Breast epithelium (tissue), 4 donors: ENCODE measurements around the gene CWC27. TPM values are rescaled to one million over a fixed set of nuclear protein-coding genes. Genes with fewer than 3 reads are reported as not detected.

ENCODE experiments used
- DNase-seq, 2 donors: peaks; one replicate each; pipeline ENCODE4 v3.0.0-alpha.2; 2019; ENCODE audit warnings: low spot score in 2 of 2
- H3K27ac ChIP-seq, 2 donors: fragments of 200-600 bp; sonication (generic) in 1 of 2; one replicate each; pipeline ENCODE4 v1.5.1; 2016 to 2019; ENCODE audit warnings: mild to moderate bottlenecking in 1 of 2
- H3K27me3 ChIP-seq, 2 donors: fragments of 200-600 bp; sonication (generic) in 1 of 2; one replicate each; pipeline versions ENCODE4 v1.5.1 to v1.6.0; 2017 to 2019; ENCODE audit warnings: control low read depth in 1 of 2, mild to moderate bottlenecking in 1 of 2
- H3K36me3 ChIP-seq: fragments of 200-600 bp; one replicate; pipeline ENCODE4 v1.5.1; 2019
- H3K4me1 ChIP-seq, 2 donors: fragments of 200-600 bp; sonication (generic); one replicate each; pipeline ENCODE4 v1.5.1; 2016 to 2019; ENCODE audit warnings: control low read depth in 1 of 2
- H3K4me3 ChIP-seq, 3 donors: fragments of 200-600 bp; sonication (generic); 1 replicate in 2 of 3; 2 replicates in 1 of 3; pipeline ENCODE4 v1.5.1; 2016 to 2019; ENCODE audit warnings: mild to moderate bottlenecking in 3 of 3, moderate library complexity in 2 of 3
- H3K9me3 ChIP-seq, 2 donors: fragments of 200-600 bp; sonication (generic) in 1 of 2; one replicate each; pipeline ENCODE4 v1.5.1; 2016 to 2019; ENCODE audit warnings: control low read depth in 1 of 2
- POLR2A ChIP-seq: fragments of 450-650 bp; IDR thresholded peaks from one replicate; pipeline ENCODE4 v1.6.1; 2016; ENCODE audit warnings: antibody characterized with exemption, mild to moderate bottlenecking, moderate library complexity
- POLR2AphosphoS5 ChIP-seq, 3 donors: sonication (generic); formaldehyde crosslinking; IDR thresholded peaks; one replicate each; pipeline ENCODE4 v1.6.1; 2017; ENCODE audit warnings: antibody characterized with exemption in 3 of 3
- intact Hi-C: fragments of 100-400 bp; cut with DNase I; formaldehyde crosslinking; loops from one replicate; pipeline ENCODE4 v1.15.1; 2023; ENCODE audit warnings: low total_unique reads
- total RNA-seq, 3 donors: library from RNA; depleted of rRNA; stranded (reverse); fragments of >200 nt; gene quantifications; one replicate each; pipeline ENCODE4 v1.1.0, GENCODE V29; 2016
- TF ChIP-seq, protein P1 (sequence below), 3 donors: fragments of 450-650 bp; IDR thresholded peaks; one replicate each; pipeline ENCODE4 v1.5.1; 2016 to 2017; ENCODE audit warnings: antibody characterized with exemption in 3 of 3, mild to moderate bottlenecking in 3 of 3, moderate library complexity in 3 of 3

Gene CWC27
- total RNA-seq, 3 donors from 2014 or later: 10.6 to 19.9 (median 18.0) TPM

DNA sequence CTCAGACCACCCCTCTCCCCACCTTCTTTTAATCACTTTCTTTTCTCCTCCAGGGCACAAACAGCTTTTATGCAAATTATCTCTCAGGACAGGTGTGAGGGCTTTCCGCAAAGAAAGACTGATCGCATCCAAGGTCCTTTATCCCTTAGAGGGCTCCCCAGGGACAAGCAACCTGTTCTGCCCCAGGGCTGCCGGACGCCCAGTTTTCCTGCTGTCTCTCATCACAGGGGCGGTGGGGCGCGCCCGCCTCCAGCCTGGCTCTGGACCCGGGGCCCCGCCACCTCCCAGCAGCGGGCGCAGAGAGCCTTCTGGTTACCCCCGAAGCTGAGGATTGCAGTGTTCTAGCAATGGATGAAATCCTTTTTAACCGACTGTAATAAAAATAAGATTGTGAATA, 266.1 kb downstream of the CWC27 start:
- Histone ChIP-seq H3K27me3 (no peaks in the 10 kb centered on the region), H3K27ac (peak overlapping the region; percentile 92 to 95), H3K36me3 (no peaks in the 10 kb centered on the region), H3K4me1 (no peaks in the 10 kb centered on the region), H3K4me3 (peak overlapping the region; percentile 66 to 68 (median 67)), H3K9me3 (no peaks in the 10 kb centered on the region)
- TF ChIP-seq POLR2AphosphoS5 (IDR thresholded peaks at IDR 0.05) (no peak), POLR2A (no peak)
- TF ChIP-seq, protein P1, sequence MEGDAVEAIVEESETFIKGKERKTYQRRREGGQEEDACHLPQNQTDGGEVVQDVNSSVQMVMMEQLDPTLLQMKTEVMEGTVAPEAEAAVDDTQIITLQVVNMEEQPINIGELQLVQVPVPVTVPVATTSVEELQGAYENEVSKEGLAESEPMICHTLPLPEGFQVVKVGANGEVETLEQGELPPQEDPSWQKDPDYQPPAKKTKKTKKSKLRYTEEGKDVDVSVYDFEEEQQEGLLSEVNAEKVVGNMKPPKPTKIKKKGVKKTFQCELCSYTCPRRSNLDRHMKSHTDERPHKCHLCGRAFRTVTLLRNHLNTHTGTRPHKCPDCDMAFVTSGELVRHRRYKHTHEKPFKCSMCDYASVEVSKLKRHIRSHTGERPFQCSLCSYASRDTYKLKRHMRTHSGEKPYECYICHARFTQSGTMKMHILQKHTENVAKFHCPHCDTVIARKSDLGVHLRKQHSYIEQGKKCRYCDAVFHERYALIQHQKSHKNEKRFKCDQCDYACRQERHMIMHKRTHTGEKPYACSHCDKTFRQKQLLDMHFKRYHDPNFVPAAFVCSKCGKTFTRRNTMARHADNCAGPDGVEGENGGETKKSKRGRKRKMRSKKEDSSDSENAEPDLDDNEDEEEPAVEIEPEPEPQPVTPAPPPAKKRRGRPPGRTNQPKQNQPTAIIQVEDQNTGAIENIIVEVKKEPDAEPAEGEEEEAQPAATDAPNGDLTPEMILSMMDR (IDR thresholded peaks at IDR 0.05): no peak
- intact Hi-C loops: no loop called here
- no peak for DNase-seq

DNA sequence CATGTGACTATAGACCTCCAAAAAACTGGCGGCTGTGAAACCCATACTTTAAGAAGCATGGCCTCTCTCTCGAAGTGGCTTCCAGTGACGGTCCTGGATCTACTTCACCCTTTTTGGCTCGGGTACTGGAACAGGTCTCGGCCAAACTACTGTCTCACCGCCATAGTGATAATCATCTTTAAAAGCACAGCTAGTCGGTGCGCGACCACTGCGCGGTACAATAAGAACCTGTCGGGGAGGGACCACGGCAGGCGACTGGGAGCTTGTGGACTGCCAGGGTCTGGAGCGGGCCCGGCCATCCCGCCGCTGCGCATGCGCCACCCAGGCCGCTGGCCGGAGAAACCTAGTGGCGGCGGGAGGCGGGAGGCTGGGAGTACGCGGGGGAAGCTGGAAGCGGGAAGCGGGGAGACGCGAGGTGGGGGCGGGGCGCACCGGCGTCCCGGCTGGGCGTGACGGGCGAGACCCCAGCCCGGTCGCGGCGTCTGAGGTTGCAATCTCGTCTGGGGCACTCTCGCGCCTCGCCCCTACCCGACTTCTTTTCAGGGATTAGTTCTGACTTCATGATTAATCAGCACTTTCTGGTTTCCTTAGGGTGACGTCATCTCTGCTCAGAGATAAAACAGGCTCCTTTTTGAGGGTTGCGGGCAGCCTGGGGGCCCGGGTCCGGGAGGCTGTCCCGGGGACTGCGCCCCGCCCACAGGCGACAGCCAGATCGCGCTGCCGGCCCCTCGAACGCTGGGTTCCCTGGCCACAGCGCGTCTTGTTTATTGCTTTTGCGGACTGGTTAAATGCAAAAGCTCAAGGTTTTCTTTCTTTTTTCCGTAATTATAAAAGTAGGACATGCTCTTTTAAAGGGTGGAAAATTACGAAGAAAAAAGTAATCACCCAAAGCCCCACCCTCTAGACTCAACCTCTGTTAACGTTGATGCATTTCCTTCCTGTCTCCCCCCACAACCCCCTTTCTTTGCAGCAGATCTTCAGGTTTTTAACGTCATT, 266.8 kb downstream of the CWC27 start:
- Histone ChIP-seq H3K27me3 (no peaks in the 10 kb centered on the region), H3K36me3 (no peaks in the 10 kb centered on the region), H3K4me3 (peak overlapping the region; percentile 66 to 68 (median 67)), H3K4me1 (no peaks in the 10 kb centered on the region), H3K27ac (peak overlapping the region; percentile 92 to 95), H3K9me3 (no peaks in the 10 kb centered on the region)
- peak; percentile 86 to 87 for DNase-seq
- intact Hi-C loops: no loop called here
- TF ChIP-seq POLR2A (peak; percentile 25), POLR2AphosphoS5 (IDR thresholded peaks at IDR 0.05) (peak in 2 of 3 donors; percentile 52 to 73)
- TF ChIP-seq, protein P1 (IDR thresholded peaks at IDR 0.05): peak in 1 of 3 donors; percentile 31

DNA sequence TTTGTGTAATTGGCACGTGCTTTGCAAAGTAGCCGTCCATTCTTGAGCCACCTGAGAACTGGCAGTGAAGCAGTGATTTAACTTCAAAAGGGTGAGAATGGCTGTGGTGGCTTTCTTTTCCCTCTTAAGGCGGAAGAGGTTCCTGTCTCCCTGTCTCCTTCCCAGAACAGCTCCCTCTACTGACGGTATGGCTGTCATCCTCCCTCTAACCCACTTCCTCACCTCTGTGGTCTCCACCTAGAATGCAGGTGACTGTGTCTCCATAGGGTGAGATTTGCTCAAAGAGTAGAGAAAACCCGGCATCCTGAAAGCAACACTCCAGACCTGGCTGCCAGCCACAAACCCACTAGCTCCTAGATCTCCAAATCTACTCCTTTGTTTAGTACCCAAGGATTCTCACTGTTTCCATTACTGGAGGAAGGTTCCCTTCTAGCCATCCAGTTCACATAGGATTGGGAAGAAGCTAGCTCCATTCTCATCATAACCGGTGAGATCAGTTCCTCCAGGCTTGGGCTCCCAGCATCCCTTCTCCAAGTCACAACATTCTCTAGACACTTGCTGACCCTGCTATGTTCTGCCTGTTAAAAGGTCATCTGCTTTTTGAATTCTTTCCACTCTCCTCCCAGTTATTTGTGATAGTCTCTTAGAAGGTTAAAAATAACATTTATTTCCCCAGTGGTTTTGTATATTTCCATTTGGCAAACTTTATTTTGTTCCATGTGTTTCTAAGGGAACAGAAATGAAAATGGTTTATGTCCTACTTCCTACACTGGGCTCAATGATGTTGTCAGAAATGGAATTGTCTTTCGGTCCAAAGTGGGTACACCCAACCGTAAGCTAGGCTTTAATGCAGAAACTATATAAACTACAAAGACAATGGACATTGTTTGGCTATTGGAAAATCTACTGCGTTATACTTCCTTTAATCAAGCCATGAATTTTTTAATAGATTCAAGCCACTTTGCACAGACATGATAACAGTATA, 269.4 kb downstream of the CWC27 start:
- TF ChIP-seq, protein P1 (IDR thresholded peaks at IDR 0.05): peak in 1 of 3 donors; percentile 19
- no peak for TF ChIP-seq POLR2A
- Histone ChIP-seq H3K36me3 (no peaks in the 10 kb centered on the region), H3K4me3 (no peak overlapping the region), H3K27me3 (no peaks in the 10 kb centered on the region), H3K4me1 (no peaks in the 10 kb centered on the region), H3K27ac (peak overlapping the region in 1 of 2 donors; percentile 92), H3K9me3 (no peaks in the 10 kb centered on the region)
- no peak for DNase-seq
- intact Hi-C loops: no loop called here

DNA sequence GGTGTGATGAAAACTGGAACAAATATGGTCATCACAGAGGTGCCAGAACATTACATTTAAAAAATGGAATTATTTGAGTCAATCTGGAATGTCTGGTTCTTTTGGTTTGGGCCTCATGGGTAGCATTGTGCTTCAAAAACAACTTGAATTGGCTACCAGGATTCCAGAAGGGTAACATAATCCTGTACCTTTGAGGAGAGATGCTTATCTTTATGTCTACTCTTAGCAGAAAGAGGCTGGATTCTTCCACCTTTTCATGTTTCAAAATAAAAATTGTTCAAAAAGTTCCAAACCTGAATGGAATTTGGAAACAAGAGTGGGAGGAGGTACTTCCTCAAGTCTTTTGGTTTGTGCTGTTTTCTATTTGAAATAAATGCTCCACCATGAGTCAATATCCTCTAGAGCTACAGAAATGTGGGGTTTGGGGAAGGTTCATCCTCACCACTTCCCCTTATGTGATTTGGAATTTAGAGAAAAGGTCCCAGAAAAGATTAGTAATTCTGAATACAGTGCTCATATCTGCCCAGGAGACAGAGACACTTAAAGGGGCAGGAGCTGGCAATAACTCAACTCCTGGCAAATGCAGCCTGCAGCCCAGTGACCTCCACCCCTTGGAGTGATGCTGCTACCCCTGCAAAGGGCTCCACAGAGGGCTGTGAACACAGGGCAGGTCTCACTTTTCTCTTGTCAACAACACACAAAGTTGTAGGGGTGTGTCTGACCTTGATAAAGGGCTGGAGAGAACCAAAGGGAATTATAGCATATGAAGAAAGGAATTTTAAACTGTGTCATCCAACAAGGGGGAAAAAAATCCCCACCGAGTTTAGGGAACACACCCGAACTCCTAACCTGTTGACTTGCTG, 272.8 kb downstream of the CWC27 start:
- Histone ChIP-seq H3K4me3 (no peak overlapping the region), H3K27ac (peak overlapping the region; percentile 27 to 76), H3K4me1 (no peaks in the 10 kb centered on the region), H3K9me3 (no peaks in the 10 kb centered on the region), H3K27me3 (no peaks in the 10 kb centered on the region), H3K36me3 (no peaks in the 10 kb centered on the region)
- TF ChIP-seq POLR2AphosphoS5 (IDR thresholded peaks at IDR 0.05): no peak
- TF ChIP-seq, protein P1 (IDR thresholded peaks at IDR 0.05): no peak
- no peak for DNase-seq
- intact Hi-C loops: no loop called here
